Measurements from ENCODE around the gene RAB5B. TPM values are rescaled to one million over a fixed set of nuclear protein-coding genes. Genes with fewer than 3 reads are reported as not detected.

Gene RAB5B
- total and polyA plus RNA-seq, 10 of the 15 experiments (the other 5 are each of a cell fraction or from before 2014, with no cell fraction given), result 7.5 to 149 (median 37.8) TPM

DNA sequence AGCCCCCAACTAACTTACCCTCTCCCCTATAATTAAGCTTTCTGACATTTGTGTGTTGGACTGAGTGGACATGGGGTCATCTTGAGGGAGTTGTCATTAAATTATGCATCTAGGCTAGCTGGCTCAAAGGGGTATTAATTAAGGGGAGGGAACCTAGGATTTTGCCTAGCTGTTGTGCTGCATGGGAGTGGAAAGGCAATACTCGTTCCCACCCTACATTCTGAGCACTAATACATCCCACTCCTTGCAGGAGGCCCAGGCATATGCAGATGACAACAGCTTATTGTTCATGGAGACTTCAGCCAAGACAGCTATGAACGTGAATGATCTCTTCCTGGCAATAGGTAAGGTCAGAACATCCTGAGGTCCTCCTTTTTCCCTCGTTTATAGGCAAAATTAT lies 17.2 kb downstream of the RAB5B start (continued):
- no peak for TF ChIP-seq ZBTB40 (IDR thresholded peaks at IDR 0.05; ENCODE audit: borderline replicate concordance)
- TF ChIP-seq FOXM1 (IDR thresholded peaks at IDR 0.05; ENCODE audit: low read depth, low read length), result no peak

GRCh38 chr12:55993230-55993853 lies 19.5 kb downstream of the RAB5B start:
- ChIA-PET POLR2A (interaction anchor here (0.7 kb wide), 1 partner anchor 164 kb away, joined by 4 read pairs; the partner anchor contains the start of gene DNAJC14), RAD21 (ENCODE audit: unreplicated experiment) (interaction anchor here (4.8 kb wide), 1 partner anchor 36 kb away, joined by 44 read pairs; no protein-coding TSS in a partner anchor), SMC1A (ENCODE audit: uncharacterized antibody, unreplicated experiment) (interaction anchor here (1.3 to 4.2 kb wide), 4 partner anchors 8 to 255 kb away, joined by 8 to 52 read pairs (median 13); no protein-coding TSS in a partner anchor), CTCF (interaction anchor here (0.9 to 1.7 kb wide), 4 partner anchors 9 to 63 kb away, joined by 3 to 9 read pairs (median 4); no protein-coding TSS in a partner anchor)
- ATAC-seq (no peak), FAIRE-seq (no peak), DNase-seq (ENCODE audit: low read depth, low spot score) (no peak)
- Histone ChIP-seq H3K79me2 (ENCODE audit: control insufficient read depth, insufficient read depth, low read length) (no peaks in the 10 kb centered on the region), H3K4me1 (ENCODE audit: control insufficient read depth, insufficient read depth, low read length) (peaks cover 3% of the 10 kb centered on the region; the same call in 1 of the 2 replicates), H3K4me3 (no peak overlapping the region), H3K27ac (ENCODE audit: control insufficient read depth, insufficient read depth) (no peak overlapping the region), H3K27me3 (replicated peaks in 1 of 2; ENCODE audit: control insufficient read depth in 2 of 2, insufficient read depth in 2 of 2, low read length in 1 of 2) (no peaks in the 10 kb centered on the region), H4K20me1 (ENCODE audit: control insufficient read depth, insufficient read depth) (no peaks in the 10 kb centered on the region), H2AFZ (ENCODE audit: control insufficient read depth, low read depth, low read length) (no peak overlapping the region), H3K36me3 (ENCODE audit: control insufficient read depth in 2 of 2, insufficient read depth in 2 of 2, low read length in 1 of 2) (peaks cover 6 to 30% of the 10 kb centered on the region in 2 experiments), H3K9ac (ENCODE audit: control insufficient read depth, insufficient read depth, low read length) (no peak overlapping the region), H3K9me3 (replicated peaks; ENCODE audit: control insufficient read depth, insufficient read depth, low read length) (no peaks in the 10 kb centered on the region), H3K4me2 (ENCODE audit: control insufficient read depth, insufficient read depth) (no peak overlapping the region)
- in situ Hi-C loops (cut with MboI), result no loop called here
- 97% methylated on average over 4 of the region's 4 CpGs for WGBS (ENCODE audit: insufficient coverage, insufficient replicate concordance, low lambda C conversion rate, missing lambda C conversion rate)
- intact Hi-C loops (cut with micrococcal nuclease; ENCODE audit: unreplicated experiment), result no loop called here
- BruUV-seq (replicated peaks), result TSS peak; percentile 44
- TF ChIP-seq EP300 (IDR thresholded peaks at IDR 0.05; ENCODE audit: borderline replicate concordance in 1 of 2, control insufficient read depth in 1 of 2, low read depth in 2 of 2, low read length in 2 of 2) (no peak), MXI1 (IDR thresholded peaks at IDR 0.05; ENCODE audit: low read depth, low read length) (no peak), ZNF207 (IDR thresholded peaks at IDR 0.05; ENCODE audit: borderline replicate concordance) (no peak), NFYA (IDR thresholded peaks at IDR 0.05; ENCODE audit: borderline replicate concordance, low read depth, low read length) (no peak), SUPT20H (IDR thresholded peaks at IDR 0.05; ENCODE audit: borderline replicate concordance, control insufficient read depth, low read depth, low read length) (no peak), MTA3 (IDR thresholded peaks at IDR 0.05; ENCODE audit: borderline replicate concordance, low read length) (no peak), PBX3 (IDR thresholded peaks at IDR 0.05; ENCODE audit: insufficient replicate concordance, low read depth, low read length) (no peak), YY1 (IDR thresholded peaks at IDR 0.05; ENCODE audit: low read depth, low read length) (no peak)
- TF ChIP-seq, protein P1, sequence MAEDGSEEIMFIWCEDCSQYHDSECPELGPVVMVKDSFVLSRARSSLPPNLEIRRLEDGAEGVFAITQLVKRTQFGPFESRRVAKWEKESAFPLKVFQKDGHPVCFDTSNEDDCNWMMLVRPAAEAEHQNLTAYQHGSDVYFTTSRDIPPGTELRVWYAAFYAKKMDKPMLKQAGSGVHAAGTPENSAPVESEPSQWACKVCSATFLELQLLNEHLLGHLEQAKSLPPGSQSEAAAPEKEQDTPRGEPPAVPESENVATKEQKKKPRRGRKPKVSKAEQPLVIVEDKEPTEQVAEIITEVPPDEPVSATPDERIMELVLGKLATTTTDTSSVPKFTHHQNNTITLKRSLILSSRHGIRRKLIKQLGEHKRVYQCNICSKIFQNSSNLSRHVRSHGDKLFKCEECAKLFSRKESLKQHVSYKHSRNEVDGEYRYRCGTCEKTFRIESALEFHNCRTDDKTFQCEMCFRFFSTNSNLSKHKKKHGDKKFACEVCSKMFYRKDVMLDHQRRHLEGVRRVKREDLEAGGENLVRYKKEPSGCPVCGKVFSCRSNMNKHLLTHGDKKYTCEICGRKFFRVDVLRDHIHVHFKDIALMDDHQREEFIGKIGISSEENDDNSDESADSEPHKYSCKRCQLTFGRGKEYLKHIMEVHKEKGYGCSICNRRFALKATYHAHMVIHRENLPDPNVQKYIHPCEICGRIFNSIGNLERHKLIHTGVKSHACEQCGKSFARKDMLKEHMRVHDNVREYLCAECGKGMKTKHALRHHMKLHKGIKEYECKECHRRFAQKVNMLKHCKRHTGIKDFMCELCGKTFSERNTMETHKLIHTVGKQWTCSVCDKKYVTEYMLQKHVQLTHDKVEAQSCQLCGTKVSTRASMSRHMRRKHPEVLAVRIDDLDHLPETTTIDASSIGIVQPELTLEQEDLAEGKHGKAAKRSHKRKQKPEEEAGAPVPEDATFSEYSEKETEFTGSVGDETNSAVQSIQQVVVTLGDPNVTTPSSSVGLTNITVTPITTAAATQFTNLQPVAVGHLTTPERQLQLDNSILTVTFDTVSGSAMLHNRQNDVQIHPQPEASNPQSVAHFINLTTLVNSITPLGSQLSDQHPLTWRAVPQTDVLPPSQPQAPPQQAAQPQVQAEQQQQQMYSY (CRISPR knock-in tag; IDR thresholded peaks at IDR 0.05), result no peak
